Measurements from ENCODE around the gene ASIC1. TPM values are rescaled to one million over a fixed set of nuclear protein-coding genes. Genes with fewer than 3 reads are reported as not detected.

Gene ASIC1
- total and polyA plus RNA-seq, 2 of the 13 experiments (the other 11 are each of a cell fraction or from before 2014, with no cell fraction given), result 0.44 to 1.5 TPM

GRCh38 chr12:50111693-50112455 is 54.5 kb downstream of the ASIC1 start, which contains the start of gene COX14 (continued):
- TF ChIP-seq SOX13 (IDR thresholded peaks at IDR 0.05) (no peak; the same call in 1 of the 2 replicates), SOX13 (CRISPR knock-in tag; conservative IDR thresholded peaks at IDR 0.05 in 1 of 2, IDR thresholded peaks at IDR 0.05 in 1 of 2) (no peak; a peak in 1 of 4 replicates), E2F5 (CRISPR knock-in tag; conservative IDR thresholded peaks at IDR 0.05) (no peak; the same call in 1 of the 2 replicates), ZNF232 (CRISPR knock-in tag; IDR thresholded peaks at IDR 0.05; ENCODE audit: borderline replicate concordance) (peak; percentile 89; the same call in 1 of the 2 replicates), PRDM4 (CRISPR knock-in tag; IDR thresholded peaks at IDR 0.05; ENCODE audit: borderline replicate concordance) (no peak), ZNF512 (CRISPR knock-in tag; IDR thresholded peaks at IDR 0.05) (no peak), ZSCAN22 (CRISPR knock-in tag; IDR thresholded peaks at IDR 0.05) (no peak), ZFP36L2 (CRISPR knock-in tag; IDR thresholded peaks at IDR 0.05) (no peak), NFKB2 (CRISPR knock-in tag; IDR thresholded peaks at IDR 0.05; ENCODE audit: borderline replicate concordance) (peak; percentile 91; the same call in 1 of the 2 replicates), AKAP8 (CRISPR knock-in tag; IDR thresholded peaks at IDR 0.05) (no peak), SP5 (CRISPR knock-in tag; IDR thresholded peaks at IDR 0.05; ENCODE audit: borderline replicate concordance, low read depth) (peak; percentile 86), GZF1 (CRISPR knock-in tag; IDR thresholded peaks at IDR 0.05) (no peak), ARID4A (CRISPR knock-in tag; IDR thresholded peaks at IDR 0.05; ENCODE audit: borderline replicate concordance) (peak; percentile 98), EED (CRISPR knock-in tag; IDR thresholded peaks at IDR 0.05) (peak; percentile 91), CBX5 (CRISPR knock-in tag; IDR thresholded peaks at IDR 0.05; ENCODE audit: borderline replicate concordance) (0 out of 2 replicates have a peak, but pooled peaks have one; percentile 40), ZNF543 (CRISPR knock-in tag; IDR thresholded peaks at IDR 0.05) (peak; percentile 60; the same call in 1 of the 2 replicates), SRSF9 (IDR thresholded peaks at IDR 0.05; ENCODE audit: borderline replicate concordance, insufficient read depth, low read depth, low read length, poor library complexity, severe bottlenecking) (no peak), HHEX (CRISPR knock-in tag; IDR thresholded peaks at IDR 0.05) (no peak)

Data from HepG2 (cell line).